SH-SY5Y (cell line): ENCODE results near the gene RETREG1.

Experiments used
- GATA2 ChIP-seq: IDR thresholded peaks from 2 replicates; pipeline ENCODE4 v1.6.1; 2011; ENCODE audit warnings: mild to moderate bottlenecking, low read depth, low read length
- GATA3 ChIP-seq: IDR thresholded peaks from 2 replicates; pipeline ENCODE4 v1.6.1; 2011; ENCODE audit warnings: low read depth, mild to moderate bottlenecking, low read length, moderate library complexity

DNA sequence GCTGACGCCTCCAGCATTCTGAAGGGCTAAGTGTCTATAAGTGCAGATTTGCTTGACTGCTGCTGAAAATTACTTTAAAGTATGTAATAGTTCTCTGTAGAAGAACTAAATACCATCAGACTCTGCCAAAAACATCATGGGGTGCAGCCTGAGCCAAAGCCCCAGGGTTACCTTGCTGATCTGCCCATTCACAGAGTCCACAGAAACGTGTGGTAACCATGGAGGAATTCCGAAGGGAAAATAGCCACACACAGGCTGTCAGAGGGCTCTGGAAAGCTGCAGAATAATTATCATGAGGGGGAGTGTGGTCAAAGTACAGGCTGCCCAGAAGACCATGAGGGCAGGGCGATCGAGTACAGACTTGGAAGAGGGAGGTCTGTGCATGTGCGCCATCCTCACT, 36.4 kb downstream of the RETREG1 start:
- TF ChIP-seq GATA2 (no peak), GATA3 (no peak)
